ENCODE measurements around the gene REPS1.
A peak's percentile ranks its signal among the peaks of the same experiment; 100 is the strongest.

REPS1 gene

GRCh38 chr6:138914701-138915100 lies 73.4 kb downstream of the REPS1 start:
- no peak overlapping the region for H3K27ac ChIP-seq (ENCODE audit: low read depth, low read length)
- H3K27me3 ChIP-seq (ENCODE audit: insufficient read depth, low read length), result no peaks in the 10 kb centered on the region
- WGBS, result 99% methylated on average over 1 of the region's 1 CpG
- H3K9me3 ChIP-seq (ENCODE audit: insufficient read depth, low read depth, low read length), result no peaks in the 10 kb centered on the region
- H3K4me1 ChIP-seq (ENCODE audit: insufficient read depth, low read length), result no peaks in the 10 kb centered on the region
- H3K4me3 ChIP-seq (ENCODE audit: low read length), result no peak overlapping the region
- H3K9ac ChIP-seq (ENCODE audit: low read depth, low read length), result no peak overlapping the region
- peaks cover 93% of the 10 kb centered on the region for H3K36me3 ChIP-seq (ENCODE audit: insufficient read depth, low read length)

GRCh38 chr6:138912308-138912707 lies 75.7 kb downstream of the REPS1 start:
- H3K9me3 ChIP-seq (ENCODE audit: insufficient read depth, low read depth, low read length), result no peaks in the 10 kb centered on the region
- 77% methylated on average over 3 of the region's 3 CpGs for WGBS
- no peak overlapping the region for H3K9ac ChIP-seq (ENCODE audit: low read depth, low read length)
- no peaks in the 10 kb centered on the region for H3K27me3 ChIP-seq (ENCODE audit: insufficient read depth, low read length)
- no peaks in the 10 kb centered on the region for H3K4me1 ChIP-seq (ENCODE audit: insufficient read depth, low read length)
- no peak overlapping the region for H3K4me3 ChIP-seq (ENCODE audit: low read length)
- H3K36me3 ChIP-seq (ENCODE audit: insufficient read depth, low read length), result peaks cover 95% of the 10 kb centered on the region
- no peak overlapping the region for H3K27ac ChIP-seq (ENCODE audit: low read depth, low read length)

- Histone ChIP-seq H3K36me3 (ENCODE audit: insufficient read depth, low read length) (peaks cover 96% of the 10 kb centered on the region), H3K4me1 (ENCODE audit: insufficient read depth, low read length) (no peaks in the 10 kb centered on the region), H3K9ac (ENCODE audit: low read depth, low read length) (no peak overlapping the region), H3K27ac (ENCODE audit: low read depth, low read length) (no peak overlapping the region), H3K4me3 (ENCODE audit: low read length) (no peak overlapping the region), H3K9me3 (ENCODE audit: insufficient read depth, low read depth, low read length) (no peaks in the 10 kb centered on the region), H3K27me3 (ENCODE audit: insufficient read depth, low read length) (no peaks in the 10 kb centered on the region)
- WGBS, result 92% methylated on average over 1 of the region's 1 CpG
Measured at GRCh38 chr6:138909975-138910374, 78.1 kb downstream of the REPS1 start.

- H3K4me1 ChIP-seq (ENCODE audit: insufficient read depth, low read length), result no peaks in the 10 kb centered on the region
- WGBS, result 67% methylated on average over 2 of the region's 4 CpGs
- no peaks in the 10 kb centered on the region for H3K9me3 ChIP-seq (ENCODE audit: insufficient read depth, low read depth, low read length)
- H3K4me3 ChIP-seq (ENCODE audit: low read length), result no peak overlapping the region
- H3K27ac ChIP-seq (ENCODE audit: low read depth, low read length), result no peak overlapping the region
- peaks cover 96% of the 10 kb centered on the region for H3K36me3 ChIP-seq (ENCODE audit: insufficient read depth, low read length)
- no peak overlapping the region for H3K9ac ChIP-seq (ENCODE audit: low read depth, low read length)
- H3K27me3 ChIP-seq (ENCODE audit: insufficient read depth, low read length), result no peaks in the 10 kb centered on the region
Measured at GRCh38 chr6:138909511-138909910, 78.5 kb downstream of the REPS1 start.

GRCh38 chr6:138907167-138907566 lies 80.9 kb downstream of the REPS1 start:
- Histone ChIP-seq H3K9me3 (ENCODE audit: insufficient read depth, low read depth, low read length) (no peaks in the 10 kb centered on the region), H3K4me3 (ENCODE audit: low read length) (no peak overlapping the region), H3K27me3 (ENCODE audit: insufficient read depth, low read length) (no peaks in the 10 kb centered on the region), H3K27ac (ENCODE audit: low read depth, low read length) (no peak overlapping the region), H3K4me1 (ENCODE audit: insufficient read depth, low read length) (no peaks in the 10 kb centered on the region), H3K36me3 (ENCODE audit: insufficient read depth, low read length) (peaks cover 96% of the 10 kb centered on the region), H3K9ac (ENCODE audit: low read depth, low read length) (no peak overlapping the region)
- 86% methylated on average over 6 of the region's 7 CpGs for WGBS

- Histone ChIP-seq H3K9me3 (ENCODE audit: insufficient read depth, low read depth, low read length) (no peaks in the 10 kb centered on the region), H3K27ac (ENCODE audit: low read depth, low read length) (no peak overlapping the region), H3K9ac (ENCODE audit: low read depth, low read length) (no peak overlapping the region), H3K4me1 (ENCODE audit: insufficient read depth, low read length) (0 out of 2 replicates have a peak, but pooled peaks cover 1% of the 10 kb centered on the region), H3K36me3 (ENCODE audit: insufficient read depth, low read length) (peaks cover 26% of the 10 kb centered on the region), H3K4me3 (ENCODE audit: low read length) (no peak overlapping the region), H3K27me3 (ENCODE audit: insufficient read depth, low read length) (no peaks in the 10 kb centered on the region)
Measured at GRCh38 chr6:138897031-138897430, 91.0 kb downstream of the REPS1 start.

GRCh38 chr6:138896104-138896756 lies 91.8 kb downstream of the REPS1 start:
- H3K27ac ChIP-seq (ENCODE audit: low read depth, low read length), result no peak overlapping the region
- peaks cover 4% of the 10 kb centered on the region; the same call in 1 of the 2 replicates for H3K4me1 ChIP-seq (ENCODE audit: insufficient read depth, low read length)
- no peak overlapping the region for H3K4me3 ChIP-seq (ENCODE audit: low read length)
- peaks cover 18% of the 10 kb centered on the region for H3K36me3 ChIP-seq (ENCODE audit: insufficient read depth, low read length)
- no peaks in the 10 kb centered on the region for H3K27me3 ChIP-seq (ENCODE audit: insufficient read depth, low read length)
- H3K9ac ChIP-seq (ENCODE audit: low read depth, low read length), result no peak overlapping the region
- 95% methylated on average over 8 of the region's 8 CpGs for WGBS
- no peaks in the 10 kb centered on the region for H3K9me3 ChIP-seq (ENCODE audit: insufficient read depth, low read depth, low read length)

GRCh38 chr6:138891255-138891986 lies 96.6 kb downstream of the REPS1 start:
- H3K4me1 ChIP-seq (ENCODE audit: insufficient read depth, low read length), result peaks cover 8% of the 10 kb centered on the region
- H3K27me3 ChIP-seq (ENCODE audit: insufficient read depth, low read length), result no peaks in the 10 kb centered on the region
- H3K9ac ChIP-seq (ENCODE audit: low read depth, low read length), result no peak overlapping the region
- no peaks in the 10 kb centered on the region for H3K9me3 ChIP-seq (ENCODE audit: insufficient read depth, low read depth, low read length)
- H3K4me3 ChIP-seq (ENCODE audit: low read length), result no peak overlapping the region
- no peaks in the 10 kb centered on the region for H3K36me3 ChIP-seq (ENCODE audit: insufficient read depth, low read length)
- WGBS, result 74% methylated on average over 2 of the region's 3 CpGs
- H3K27ac ChIP-seq (ENCODE audit: low read depth, low read length), result 0 out of 2 replicates have a peak overlapping the region, but pooled peaks have one; percentile 1

GRCh38 chr6:138885156-138885819 lies 102.8 kb downstream of the REPS1 start:
- Histone ChIP-seq H3K27ac (ENCODE audit: low read depth, low read length) (no peak overlapping the region), H3K9me3 (ENCODE audit: insufficient read depth, low read depth, low read length) (no peaks in the 10 kb centered on the region)
- WGBS, result 86% methylated on average over 13 of the region's 13 CpGs

GRCh38 chr6:138882369-138883017 lies 105.6 kb downstream of the REPS1 start:
- Histone ChIP-seq H3K9me3 (ENCODE audit: insufficient read depth, low read depth, low read length) (no peaks in the 10 kb centered on the region), H3K4me3 (ENCODE audit: low read length) (no peak overlapping the region), H3K27me3 (ENCODE audit: insufficient read depth, low read length) (no peaks in the 10 kb centered on the region), H3K27ac (ENCODE audit: low read depth, low read length) (no peak overlapping the region), H3K4me1 (ENCODE audit: insufficient read depth, low read length) (no peaks in the 10 kb centered on the region), H3K36me3 (ENCODE audit: insufficient read depth, low read length) (no peaks in the 10 kb centered on the region), H3K9ac (ENCODE audit: low read depth, low read length) (no peak overlapping the region)
- 98% methylated on average over 5 of the region's 7 CpGs for WGBS

More at GRCh38 chr6:138885156-138885819, 102.8 kb downstream of the REPS1 start:
- no peak overlapping the region for H3K4me3 ChIP-seq (ENCODE audit: low read length)
- no peaks in the 10 kb centered on the region for H3K4me1 ChIP-seq (ENCODE audit: insufficient read depth, low read length)
- H3K9ac ChIP-seq (ENCODE audit: low read depth, low read length), result no peak overlapping the region
- H3K27me3 ChIP-seq (ENCODE audit: insufficient read depth, low read length), result no peaks in the 10 kb centered on the region
- H3K36me3 ChIP-seq (ENCODE audit: insufficient read depth, low read length), result no peaks in the 10 kb centered on the region

GRCh38 chr6:138873191-138873590 lies 114.9 kb downstream of the REPS1 start:
- Histone ChIP-seq H3K9me3 (ENCODE audit: insufficient read depth, low read depth, low read length) (no peaks in the 10 kb centered on the region), H3K4me1 (ENCODE audit: insufficient read depth, low read length) (0 out of 2 replicates have a peak, but pooled peaks cover 9% of the 10 kb centered on the region), H3K27me3 (ENCODE audit: insufficient read depth, low read length) (no peaks in the 10 kb centered on the region), H3K36me3 (ENCODE audit: insufficient read depth, low read length) (no peaks in the 10 kb centered on the region), H3K9ac (ENCODE audit: low read depth, low read length) (no peak overlapping the region), H3K4me3 (ENCODE audit: low read length) (no peak overlapping the region), H3K27ac (ENCODE audit: low read depth, low read length) (no peak overlapping the region)
- 83% methylated on average over 7 of the region's 8 CpGs for WGBS

All from HUES64 (cell line).